GM12875 (cell line): ENCODE results near the gene SAYSD1.

ENCODE experiments used
- H3K4me3 ChIP-seq: one replicate; pipeline ENCODE4 v1.5.1; 2011; ENCODE audit warnings: low read depth, low read length, control low read depth
- TF ChIP-seq, protein P1 (sequence below): IDR thresholded peaks from 2 replicates; pipeline ENCODE4 v1.5.1; 2011; ENCODE audit warnings: low read depth, mild to moderate bottlenecking, control low read depth, inconsistent platforms, low read length, moderate library complexity, borderline replicate concordance; ENCODE audit not compliant: insufficient read depth

Gene SAYSD1

DNA sequence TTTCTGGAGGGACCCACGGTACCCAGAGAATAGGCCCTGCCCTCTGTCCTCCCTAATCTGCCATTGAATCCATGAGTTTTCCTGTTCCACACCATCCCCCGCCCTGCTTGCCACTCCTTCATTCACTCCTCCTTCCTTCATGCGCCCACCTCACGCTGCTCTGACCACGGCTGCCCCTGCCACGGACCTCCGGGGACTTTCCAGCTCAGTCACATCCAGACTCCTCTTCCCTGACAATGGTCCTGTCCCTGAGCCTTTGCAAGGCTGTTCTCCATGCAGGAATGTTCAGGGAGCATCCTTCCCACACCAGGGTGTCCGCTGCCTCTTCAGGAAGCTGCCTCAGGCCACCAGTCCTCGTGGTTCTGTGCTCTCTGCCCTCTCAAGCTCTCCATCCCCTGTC lies 40.5 kb downstream of the SAYSD1 start:
- TF ChIP-seq, protein P1, sequence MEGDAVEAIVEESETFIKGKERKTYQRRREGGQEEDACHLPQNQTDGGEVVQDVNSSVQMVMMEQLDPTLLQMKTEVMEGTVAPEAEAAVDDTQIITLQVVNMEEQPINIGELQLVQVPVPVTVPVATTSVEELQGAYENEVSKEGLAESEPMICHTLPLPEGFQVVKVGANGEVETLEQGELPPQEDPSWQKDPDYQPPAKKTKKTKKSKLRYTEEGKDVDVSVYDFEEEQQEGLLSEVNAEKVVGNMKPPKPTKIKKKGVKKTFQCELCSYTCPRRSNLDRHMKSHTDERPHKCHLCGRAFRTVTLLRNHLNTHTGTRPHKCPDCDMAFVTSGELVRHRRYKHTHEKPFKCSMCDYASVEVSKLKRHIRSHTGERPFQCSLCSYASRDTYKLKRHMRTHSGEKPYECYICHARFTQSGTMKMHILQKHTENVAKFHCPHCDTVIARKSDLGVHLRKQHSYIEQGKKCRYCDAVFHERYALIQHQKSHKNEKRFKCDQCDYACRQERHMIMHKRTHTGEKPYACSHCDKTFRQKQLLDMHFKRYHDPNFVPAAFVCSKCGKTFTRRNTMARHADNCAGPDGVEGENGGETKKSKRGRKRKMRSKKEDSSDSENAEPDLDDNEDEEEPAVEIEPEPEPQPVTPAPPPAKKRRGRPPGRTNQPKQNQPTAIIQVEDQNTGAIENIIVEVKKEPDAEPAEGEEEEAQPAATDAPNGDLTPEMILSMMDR, result no peak

DNA sequence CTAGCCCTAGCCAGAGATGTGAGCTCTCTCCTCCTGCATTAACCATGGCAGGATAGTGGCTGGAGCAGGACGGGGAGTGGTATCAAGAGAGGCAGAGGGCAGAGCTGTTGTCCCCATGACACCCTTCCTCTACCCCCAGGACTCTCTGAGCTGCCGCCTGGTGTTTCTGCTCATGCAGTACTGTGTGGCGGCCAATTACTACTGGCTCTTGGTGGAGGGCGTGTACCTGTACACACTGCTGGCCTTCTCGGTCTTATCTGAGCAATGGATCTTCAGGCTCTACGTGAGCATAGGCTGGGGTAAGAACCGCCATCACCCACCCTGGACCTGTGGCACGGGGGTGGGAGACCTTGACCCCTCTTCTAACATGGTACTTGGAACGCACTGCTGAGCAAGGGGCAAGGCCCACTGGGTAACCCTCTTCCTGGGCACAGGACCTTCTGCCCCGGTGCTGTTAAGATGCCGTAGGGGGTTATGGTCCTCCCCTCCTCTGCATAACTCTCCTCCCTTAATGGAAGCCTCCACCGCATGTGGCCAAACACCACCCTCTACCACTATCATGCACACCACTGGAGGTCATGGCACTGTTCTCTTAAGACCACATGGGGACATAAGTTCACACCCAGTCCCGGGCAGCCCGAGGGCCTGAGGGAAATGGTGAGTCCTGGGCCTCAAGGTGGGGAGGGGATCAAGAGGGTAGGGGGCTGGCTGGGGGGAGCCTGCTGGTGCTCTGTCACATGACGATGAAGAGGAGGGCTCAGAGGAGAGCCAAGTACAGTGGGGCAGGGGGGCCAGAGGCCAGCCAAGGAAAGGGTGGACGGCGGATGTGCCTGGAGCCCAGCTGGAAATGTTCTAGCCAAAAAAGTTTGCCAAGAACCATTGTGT lies 41.3 kb downstream of the SAYSD1 start:
- no peak overlapping the region for H3K4me3 ChIP-seq
- TF ChIP-seq, protein P1, result no peak

More for the DNA sequence above, 40.5 kb downstream of the SAYSD1 start:
- H3K4me3 ChIP-seq, result no peak overlapping the region

DNA sequence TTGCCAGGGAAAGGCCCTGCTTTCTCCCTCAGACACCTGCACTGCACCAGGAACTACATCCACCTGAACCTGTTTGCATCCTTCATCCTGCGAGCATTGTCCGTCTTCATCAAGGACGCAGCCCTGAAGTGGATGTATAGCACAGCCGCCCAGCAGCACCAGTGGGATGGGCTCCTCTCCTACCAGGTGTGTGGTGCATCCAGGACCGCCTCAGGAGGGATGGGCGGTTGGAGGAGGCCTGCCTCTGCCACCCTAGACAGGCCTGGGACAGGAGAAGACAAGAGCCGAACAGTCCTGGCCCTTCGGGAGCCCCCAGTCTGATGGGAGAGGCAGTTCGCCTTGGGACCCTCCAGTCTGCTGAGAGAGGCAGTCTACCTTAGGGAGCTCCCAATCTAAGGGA lies 42.2 kb downstream of the SAYSD1 start:
- TF ChIP-seq, protein P1, result no peak

DNA sequence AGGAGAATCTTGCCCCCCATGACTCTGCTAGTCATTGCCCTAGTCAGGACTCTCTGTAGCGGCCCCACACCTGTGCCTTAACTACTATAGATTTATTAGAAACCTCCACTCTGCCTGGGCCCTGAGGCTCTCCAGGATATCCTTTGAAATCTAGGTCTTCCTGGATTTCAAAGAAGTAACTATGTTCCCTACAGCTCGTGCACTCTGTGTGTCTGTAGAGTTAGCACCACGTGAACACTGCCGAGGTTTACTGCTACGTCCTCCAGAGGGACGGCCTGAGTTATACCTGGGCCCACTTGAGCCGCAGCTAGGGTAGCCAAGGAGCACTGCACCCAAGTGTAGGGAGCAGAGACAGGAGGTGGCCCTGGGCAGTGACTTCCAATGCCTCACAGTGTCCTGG lies 46.6 kb downstream of the SAYSD1 start:
- no peak overlapping the region for H3K4me3 ChIP-seq
- TF ChIP-seq, protein P1, result no peak

More for the DNA sequence above, 42.2 kb downstream of the SAYSD1 start:
- H3K4me3 ChIP-seq, result no peak overlapping the region

DNA sequence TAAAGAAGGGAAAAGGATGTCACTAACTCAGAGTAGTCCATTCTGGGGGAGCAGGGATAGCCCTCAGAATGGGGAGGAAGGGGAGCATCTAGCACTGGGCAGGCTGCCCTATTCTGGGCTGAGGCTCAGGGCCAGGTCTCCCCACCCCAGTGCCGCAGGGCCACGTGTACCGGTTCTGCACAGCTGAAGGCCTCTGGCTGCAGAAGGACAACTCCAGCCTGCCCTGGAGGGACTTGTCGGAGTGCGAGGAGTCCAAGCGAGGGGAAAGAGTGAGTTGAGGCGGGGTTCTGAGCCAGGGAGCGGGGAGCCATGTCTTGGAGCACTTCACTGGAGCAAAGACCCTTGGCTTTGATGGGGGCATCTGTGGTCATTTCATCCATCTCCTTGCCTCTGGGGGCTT lies 49.4 kb downstream of the SAYSD1 start:
- TF ChIP-seq, protein P1, result no peak
- H3K4me3 ChIP-seq, result no peak overlapping the region

DNA sequence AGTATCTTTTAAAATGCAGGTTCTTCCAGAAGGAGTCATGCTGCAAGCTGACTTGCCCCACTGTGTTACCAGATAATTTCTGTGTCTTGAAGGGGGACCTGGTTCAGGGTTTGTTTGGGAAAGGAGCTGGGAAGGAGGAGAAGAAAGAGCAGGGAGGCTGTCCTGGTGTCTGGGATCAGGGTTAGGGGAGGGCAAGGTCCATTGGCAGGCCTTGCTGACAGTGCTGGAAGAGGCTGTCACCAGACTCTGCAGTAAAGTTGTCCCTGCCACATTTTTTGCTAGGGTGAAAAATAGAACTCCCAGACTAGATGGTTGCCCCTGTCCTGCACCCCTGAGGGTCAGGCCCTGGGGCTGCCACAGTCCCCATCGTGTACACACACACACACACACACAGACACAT lies 51.5 kb downstream of the SAYSD1 start:
- H3K4me3 ChIP-seq, result no peak overlapping the region
- TF ChIP-seq, protein P1, result no peak
